ENCODE measurements around the gene PPP1R12C.

- TF ChIP-seq CTCF (IDR thresholded peaks at IDR 0.05) (no peak), POLR2A (IDR thresholded peaks at IDR 0.05) (no peak)
Measured at GRCh38 chr19:55076321-55076720, 41.1 kb downstream of the PPP1R12C start.

Data from testis (tissue), 2 donors.